Testis (tissue), 2 donors: ENCODE data around the gene NECTIN1.

Source experiments
- CTCF ChIP-seq, 3 experiments: fragments of 450-650 bp in 2 of 3; fragments of 200-600 bp in 1 of 3; sonication (generic) in 1 of 3; IDR thresholded peaks; one replicate each; pipeline ENCODE4 v1.5.1; 2016 to 2019; ENCODE audit warnings: antibody characterized with exemption in 3 of 3, mild to moderate bottlenecking in 2 of 3, moderate library complexity in 1 of 3
- POLR2A ChIP-seq: fragments of 450-650 bp; IDR thresholded peaks from one replicate; pipeline ENCODE4 v1.6.1; 2017; ENCODE audit warnings: antibody characterized with exemption, mild to moderate bottlenecking, moderate library complexity

DNA sequence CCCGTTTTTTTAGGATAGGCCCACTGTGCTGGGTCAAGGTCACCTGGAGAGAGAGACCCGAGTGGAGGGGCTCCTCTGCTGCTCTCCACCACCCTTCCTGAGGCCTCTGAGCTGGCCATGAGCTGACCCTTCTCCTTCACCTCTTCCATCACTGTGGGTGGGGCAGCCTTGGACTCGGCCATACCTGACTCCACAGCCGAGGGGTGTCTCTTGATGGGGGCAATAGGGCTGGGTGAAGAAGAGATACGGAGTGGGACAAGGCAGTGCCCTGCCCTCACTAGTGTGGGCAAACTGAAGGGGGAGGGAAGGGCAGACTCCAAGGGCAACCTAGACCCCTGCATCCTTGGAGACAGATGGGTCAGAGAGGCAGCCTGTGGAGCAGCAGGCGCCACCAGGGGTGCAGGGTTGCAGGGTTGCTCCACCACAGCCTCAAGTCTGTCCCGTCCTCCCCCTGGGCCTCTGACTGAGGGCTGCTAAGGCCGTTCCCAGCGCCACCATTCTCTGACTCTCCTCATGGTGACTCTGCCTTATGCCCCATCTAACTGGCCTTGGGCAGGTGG, 20.1 kb upstream of the NECTIN1 start:
- TF ChIP-seq POLR2A (no peak), CTCF (IDR thresholded peaks at IDR 0.05) (no peak)
